Fibroblast of lung (primary cell): ENCODE measurements around the gene NEURL1B.

ENCODE experiments used
- EZH2 ChIP-seq: IDR thresholded peaks from 2 replicates; pipeline ENCODE4 v1.5.1; 2012; ENCODE audit warnings: low read length, control low read depth, mild to moderate bottlenecking; ENCODE audit errors: missing control alignments
- TF ChIP-seq, protein P1 (sequence below), 2 donors: IDR thresholded peaks in 1 of 2; conservative IDR thresholded peaks in 1 of 2; 1 replicate in 1 of 2; 2 replicates in 1 of 2; pipeline ENCODE4 v1.5.1; 2011 to 2012; ENCODE audit warnings: low read length in 2 of 2, control low read depth in 1 of 2, inconsistent platforms in 1 of 2, low read depth in 1 of 2, mild to moderate bottlenecking in 1 of 2

DNA sequence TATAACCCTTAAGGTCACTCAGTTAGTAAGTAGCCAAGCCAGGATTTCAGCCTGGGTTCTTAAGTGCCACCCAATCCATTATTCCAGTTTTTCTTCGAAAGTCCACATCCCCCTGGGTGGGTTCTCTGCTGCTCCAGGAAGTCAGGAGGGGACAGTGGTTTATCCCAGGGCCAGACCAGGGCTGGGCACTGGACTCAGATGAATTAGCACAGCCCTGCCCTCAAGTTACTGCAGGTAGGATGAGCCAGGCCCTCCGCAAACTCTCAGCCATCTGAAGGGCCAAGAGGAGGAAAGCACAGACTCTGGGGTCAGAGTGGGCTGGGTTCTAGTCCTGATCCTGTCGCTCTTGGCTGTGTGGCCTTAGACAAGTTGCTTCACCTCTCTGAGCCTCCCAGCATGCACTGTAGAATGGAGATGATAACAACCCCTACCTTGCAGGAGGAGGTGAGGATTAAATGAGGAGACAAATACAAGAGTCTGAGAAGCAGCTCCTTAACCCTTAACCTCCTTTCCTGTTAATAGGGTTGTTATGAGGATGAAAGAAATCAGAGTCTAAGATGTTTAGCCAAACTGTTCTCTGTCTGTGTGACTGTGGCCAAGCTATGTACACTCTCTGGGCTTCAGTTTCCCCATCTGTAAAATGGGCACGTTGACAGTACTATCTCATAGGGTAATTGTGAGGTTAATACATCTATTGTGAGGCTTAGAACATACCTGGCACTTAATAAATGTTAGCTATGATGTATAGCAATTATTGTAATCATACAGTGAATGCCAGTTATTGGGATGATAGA lies 6.8 kb upstream of the NEURL1B start:
- TF ChIP-seq, protein P1, sequence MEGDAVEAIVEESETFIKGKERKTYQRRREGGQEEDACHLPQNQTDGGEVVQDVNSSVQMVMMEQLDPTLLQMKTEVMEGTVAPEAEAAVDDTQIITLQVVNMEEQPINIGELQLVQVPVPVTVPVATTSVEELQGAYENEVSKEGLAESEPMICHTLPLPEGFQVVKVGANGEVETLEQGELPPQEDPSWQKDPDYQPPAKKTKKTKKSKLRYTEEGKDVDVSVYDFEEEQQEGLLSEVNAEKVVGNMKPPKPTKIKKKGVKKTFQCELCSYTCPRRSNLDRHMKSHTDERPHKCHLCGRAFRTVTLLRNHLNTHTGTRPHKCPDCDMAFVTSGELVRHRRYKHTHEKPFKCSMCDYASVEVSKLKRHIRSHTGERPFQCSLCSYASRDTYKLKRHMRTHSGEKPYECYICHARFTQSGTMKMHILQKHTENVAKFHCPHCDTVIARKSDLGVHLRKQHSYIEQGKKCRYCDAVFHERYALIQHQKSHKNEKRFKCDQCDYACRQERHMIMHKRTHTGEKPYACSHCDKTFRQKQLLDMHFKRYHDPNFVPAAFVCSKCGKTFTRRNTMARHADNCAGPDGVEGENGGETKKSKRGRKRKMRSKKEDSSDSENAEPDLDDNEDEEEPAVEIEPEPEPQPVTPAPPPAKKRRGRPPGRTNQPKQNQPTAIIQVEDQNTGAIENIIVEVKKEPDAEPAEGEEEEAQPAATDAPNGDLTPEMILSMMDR (conservative IDR thresholded peaks at IDR 0.05 in 1 of 2, IDR thresholded peaks at IDR 0.05 in 1 of 2; ENCODE audit: low read depth in 1 of 2, low read length in 2 of 2) = no peak
- TF ChIP-seq EZH2 = no peak
